GM12892 (cell line): ENCODE data around the gene C11orf71.

Experiments
- POLR2A ChIP-seq: IDR thresholded peaks from 2 replicates; pipeline ENCODE4 v1.6.1; 2011; ENCODE audit warnings: low read depth, low read length, control low read depth
- POLR2AphosphoS5 ChIP-seq: IDR thresholded peaks from 2 replicates; pipeline ENCODE4 v1.6.1; 2011; ENCODE audit warnings: low read depth, low read length, control low read depth
- TAF1 ChIP-seq: IDR thresholded peaks from 2 replicates; pipeline ENCODE4 v1.6.1; 2011; ENCODE audit warnings: low read depth, mild to moderate bottlenecking, control low read depth, low read length, borderline replicate concordance

DNA sequence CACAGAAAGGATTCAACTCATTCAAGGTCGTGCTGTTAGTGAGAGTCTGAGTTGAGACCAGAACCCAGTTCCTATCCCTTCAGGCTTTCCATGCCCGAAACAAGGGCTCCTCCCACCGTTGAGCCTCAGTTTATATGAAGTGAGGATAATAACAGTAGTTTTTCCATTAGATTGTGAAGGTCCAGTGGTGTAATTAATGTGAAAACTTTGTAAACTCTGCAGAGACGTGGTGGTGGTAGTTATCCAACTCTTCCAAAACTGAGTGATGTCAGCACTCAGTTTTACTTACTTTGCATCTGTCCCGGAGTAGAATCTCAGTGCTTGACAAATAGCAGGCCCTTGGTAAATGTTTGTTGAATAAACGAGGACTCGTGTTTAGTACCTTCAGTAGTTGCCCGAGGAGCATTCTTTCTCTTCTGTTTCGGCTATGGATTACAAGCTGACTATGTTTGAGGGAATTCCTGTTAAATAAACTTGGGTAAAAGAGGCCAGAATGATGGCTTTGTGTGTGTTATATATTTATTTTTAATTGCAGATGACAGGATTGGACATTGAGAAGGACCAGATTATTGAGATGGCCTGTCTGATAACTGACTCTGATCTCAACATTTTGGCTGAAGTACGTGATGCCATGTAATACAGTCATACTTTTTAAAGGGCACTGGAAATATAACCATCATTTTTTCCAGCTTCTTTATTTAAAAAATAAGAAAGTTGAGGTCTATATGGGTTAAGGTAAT lies 40.0 kb upstream of the C11orf71 start:
- TF ChIP-seq POLR2A (no peak), TAF1 (no peak), POLR2AphosphoS5 (no peak)
